ENCODE results near the gene CHORDC1.
"Not testable (repeated sequence)": the region's sequence is repeated elsewhere in the genome, so short reads cannot be mapped to it uniquely, and the experiment has no call there.

CHORDC1 gene

GRCh38 chr11:90213322-90213721, 9.5 kb downstream of the CHORDC1 start:
- no peak for DNase-seq

GRCh38 chr11:90208857-90209256, 14.0 kb downstream of the CHORDC1 start:
- DNase-seq: no peak

- not testable (repeated sequence) for DNase-seq
Observed at GRCh38 chr11:90207992-90208391, 14.9 kb downstream of the CHORDC1 start.

- DNase-seq: peak; percentile 9
Observed at GRCh38 chr11:90204832-90205646, 17.8 kb downstream of the CHORDC1 start.

GRCh38 chr11:90204407-90204806, 18.4 kb downstream of the CHORDC1 start:
- no peak for DNase-seq

- DNase-seq: no peak
Observed at GRCh38 chr11:90202342-90202741, 20.5 kb downstream of the CHORDC1 start.

- DNase-seq: no peak
Observed at GRCh38 chr11:90197377-90197776, 25.5 kb downstream of the CHORDC1 start.

- DNase-seq: no peak
Observed at GRCh38 chr11:90192869-90193582, 29.8 kb downstream of the CHORDC1 start.

GRCh38 chr11:90189011-90189410, 33.8 kb downstream of the CHORDC1 start:
- no peak for DNase-seq

- no peak for DNase-seq
Observed at GRCh38 chr11:90187839-90188238, 35.0 kb downstream of the CHORDC1 start.

GRCh38 chr11:90179923-90180322, 42.9 kb downstream of the CHORDC1 start:
- DNase-seq: no peak

GRCh38 chr11:90178751-90179150, 44.1 kb downstream of the CHORDC1 start:
- no peak for DNase-seq

- DNase-seq: no peak
Observed at GRCh38 chr11:90176069-90176468, 46.8 kb downstream of the CHORDC1 start.

GRCh38 chr11:90171359-90171758, 51.5 kb downstream of the CHORDC1 start:
- no peak for DNase-seq

- no peak for DNase-seq
Observed at GRCh38 chr11:90168571-90168970, 54.3 kb downstream of the CHORDC1 start.

- not testable (repeated sequence) for DNase-seq
Observed at GRCh38 chr11:90167704-90168103, 55.1 kb downstream of the CHORDC1 start.

GRCh38 chr11:90166982-90167573, 55.8 kb downstream of the CHORDC1 start:
- DNase-seq: not testable (repeated sequence)

All from NCI-H1417 treated with DMSO at 0.1 percent for 48 hours (cell line).